HG03280 (cell line): Measurements from ENCODE around the gene FBXW4.

Experiments
- ATAC-seq: cut with Tn5 transposase; IDR thresholded peaks from one replicate; pipeline ENCODE4 v1.9.1; 2021; ENCODE audit warnings: mild to moderate bottlenecking, moderate library complexity; ENCODE audit not compliant: unreplicated experiment

FBXW4 gene

DNA sequence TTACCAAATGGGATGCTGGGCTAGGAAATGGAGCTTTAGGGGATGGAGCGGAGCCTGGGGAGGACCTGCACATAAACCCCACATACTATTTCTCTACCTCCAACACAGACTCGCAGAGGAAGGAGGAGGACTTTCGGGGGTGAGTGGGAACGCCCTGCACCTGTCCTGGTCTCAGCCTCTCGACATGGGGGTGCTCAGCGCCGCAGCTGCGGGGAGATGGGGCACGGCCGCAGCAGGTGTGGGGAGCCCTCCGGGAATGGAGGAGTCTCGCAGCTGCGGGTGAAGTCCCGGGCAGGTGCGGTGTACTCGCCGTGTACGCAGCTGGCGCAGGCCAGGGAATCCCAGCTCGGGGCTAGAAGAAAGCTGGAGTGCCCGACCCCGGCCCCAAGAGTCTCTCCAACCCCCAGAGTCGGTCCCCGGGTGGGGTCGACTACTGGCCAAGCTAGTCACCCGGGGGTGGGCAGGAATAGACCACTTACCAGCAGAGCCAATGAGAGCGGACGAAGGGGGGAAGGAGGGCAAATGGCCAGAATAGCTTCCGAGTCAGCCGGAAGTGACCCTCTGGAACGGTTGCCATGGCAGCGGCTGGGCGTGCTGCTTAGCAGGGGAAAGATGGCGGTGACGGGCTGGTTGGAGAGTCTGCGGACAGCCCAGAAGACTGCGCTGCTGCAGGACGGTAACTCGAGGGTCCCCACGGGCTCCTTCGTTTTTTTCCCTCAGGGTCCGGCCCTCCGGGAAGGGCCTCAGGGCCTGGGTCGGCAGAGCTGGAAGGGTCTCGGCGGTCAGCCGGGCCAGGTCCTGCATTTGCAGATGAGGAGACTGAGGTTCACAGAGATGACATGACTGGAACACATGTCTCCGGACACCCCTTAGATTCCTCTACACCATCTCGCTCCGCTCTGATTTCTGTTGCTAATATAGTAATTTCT, 107.0 kb downstream of the FBXW4 start, which contains the start of the genes DPCD and POLL:
Gene DPCD (plus strand): TSS at position 597 of the 929 bp plus-strand sequence. CDS start 16 bp downstream, at position 613.
Gene POLL (minus strand): TSS at position 533 of the 929 bp plus-strand sequence. CDS start 897 bp downstream, outside the sequence.
- peak; percentile 94 for ATAC-seq

- ATAC-seq, result no peak
Observed at GRCh38 chr10:101585841-101586240, 109.1 kb downstream of the FBXW4 start.

GRCh38 chr10:101580486-101581399, 114.2 kb downstream of the FBXW4 start:
- ATAC-seq, result no peak

- no peak for ATAC-seq
Observed at GRCh38 chr10:101579516-101579870, 115.5 kb downstream of the FBXW4 start.

- no peak for ATAC-seq
Observed at GRCh38 chr10:101578803-101579515, 116.0 kb downstream of the FBXW4 start.

- no peak for ATAC-seq
Observed at GRCh38 chr10:101578192-101578591, 116.8 kb downstream of the FBXW4 start.

- ATAC-seq, result no peak
Observed at GRCh38 chr10:101577121-101577871, 117.7 kb downstream of the FBXW4 start.

DNA sequence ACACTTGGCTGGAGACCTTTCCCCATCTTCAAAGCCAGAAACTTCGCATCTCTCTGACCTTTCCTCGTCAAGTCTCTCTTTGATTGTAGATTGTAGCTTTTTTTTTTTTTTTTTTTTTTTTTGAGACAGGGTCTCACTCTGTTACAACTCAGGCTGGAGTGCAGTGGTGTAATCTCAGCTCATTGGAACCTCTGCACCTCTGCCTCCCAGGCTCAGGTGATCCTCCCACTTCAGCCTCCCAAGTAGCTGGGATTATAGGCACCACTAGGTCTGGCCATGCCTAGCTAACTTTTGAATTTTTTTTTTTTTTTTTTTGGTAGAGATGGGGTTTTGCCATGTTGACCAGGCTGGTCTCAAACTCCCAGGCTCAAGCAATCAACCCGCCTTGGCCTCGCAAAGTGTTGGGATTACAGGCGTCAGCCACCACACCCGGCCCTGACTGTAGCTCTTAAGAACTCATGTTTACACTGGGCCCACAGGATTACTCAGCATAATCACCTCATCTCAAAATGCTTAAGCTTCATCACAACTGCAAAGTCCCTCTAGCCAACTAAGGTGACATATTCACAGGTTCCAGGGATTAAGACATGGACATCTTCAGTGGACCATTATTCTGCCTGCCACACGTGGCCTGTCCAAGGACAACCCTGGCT, 118.6 kb downstream of the FBXW4 start:
- ATAC-seq, result no peak

DNA sequence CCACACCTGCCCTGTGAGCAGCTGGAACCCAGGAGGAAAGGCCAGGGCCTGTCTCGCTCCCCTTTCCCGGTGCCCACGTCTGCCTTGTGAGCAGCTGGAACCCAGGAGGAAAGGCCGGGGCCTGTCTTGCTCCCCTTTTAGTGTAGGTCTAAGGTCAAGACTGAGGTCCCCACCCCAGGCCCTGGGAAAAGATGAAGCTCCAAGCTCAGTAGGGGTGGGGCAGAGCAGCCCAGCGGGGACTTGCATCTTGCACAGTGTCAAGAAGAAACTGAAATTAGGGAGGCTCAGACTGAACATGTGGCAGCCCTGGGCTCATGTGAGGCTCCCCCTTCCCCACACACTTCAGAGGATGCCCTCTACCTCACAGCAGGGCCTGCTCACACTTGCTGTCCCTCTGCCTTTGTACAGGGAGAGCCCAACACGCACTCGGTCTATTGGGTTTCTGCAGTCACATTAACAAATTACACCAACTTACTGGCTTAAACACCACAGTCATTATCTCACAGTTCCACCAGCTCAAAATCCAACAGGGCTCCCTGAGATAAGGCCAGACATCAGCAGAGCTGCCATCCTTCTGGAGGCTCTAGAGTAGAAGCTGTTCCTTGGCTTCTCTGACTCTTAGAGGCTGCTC, 119.3 kb downstream of the FBXW4 start:
- ATAC-seq, result no peak

DNA sequence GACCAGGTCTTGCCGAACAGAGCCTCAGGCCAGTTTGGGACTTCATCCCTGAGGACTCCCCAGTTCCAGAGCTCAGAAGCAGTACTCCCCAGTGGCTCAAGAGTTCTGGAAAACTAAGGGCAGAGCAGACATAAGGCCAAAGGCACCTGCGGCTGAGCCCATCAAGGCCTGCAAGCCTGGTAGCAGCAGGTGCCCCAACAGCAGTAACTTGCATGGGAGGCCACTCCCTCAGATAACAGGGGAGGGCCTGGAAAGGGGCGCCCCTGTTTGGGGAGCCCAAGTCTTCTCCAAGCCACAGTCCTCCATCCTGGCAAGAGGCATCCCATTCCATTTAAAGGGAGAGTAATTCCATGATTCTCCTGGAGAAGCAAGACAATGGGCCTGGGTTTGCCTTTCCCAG, 119.9 kb downstream of the FBXW4 start:
- ATAC-seq, result no peak

GRCh38 chr10:101573885-101574753, 120.9 kb downstream of the FBXW4 start:
- no peak for ATAC-seq

- ATAC-seq, result no peak
Observed at GRCh38 chr10:101572785-101573184, 122.2 kb downstream of the FBXW4 start.

GRCh38 chr10:101572126-101572525, 122.8 kb downstream of the FBXW4 start:
- no peak for ATAC-seq

GRCh38 chr10:101571271-101571925, 123.6 kb downstream of the FBXW4 start:
- ATAC-seq, result no peak

- no peak for ATAC-seq
Observed at GRCh38 chr10:101570428-101571270, 124.3 kb downstream of the FBXW4 start.

DNA sequence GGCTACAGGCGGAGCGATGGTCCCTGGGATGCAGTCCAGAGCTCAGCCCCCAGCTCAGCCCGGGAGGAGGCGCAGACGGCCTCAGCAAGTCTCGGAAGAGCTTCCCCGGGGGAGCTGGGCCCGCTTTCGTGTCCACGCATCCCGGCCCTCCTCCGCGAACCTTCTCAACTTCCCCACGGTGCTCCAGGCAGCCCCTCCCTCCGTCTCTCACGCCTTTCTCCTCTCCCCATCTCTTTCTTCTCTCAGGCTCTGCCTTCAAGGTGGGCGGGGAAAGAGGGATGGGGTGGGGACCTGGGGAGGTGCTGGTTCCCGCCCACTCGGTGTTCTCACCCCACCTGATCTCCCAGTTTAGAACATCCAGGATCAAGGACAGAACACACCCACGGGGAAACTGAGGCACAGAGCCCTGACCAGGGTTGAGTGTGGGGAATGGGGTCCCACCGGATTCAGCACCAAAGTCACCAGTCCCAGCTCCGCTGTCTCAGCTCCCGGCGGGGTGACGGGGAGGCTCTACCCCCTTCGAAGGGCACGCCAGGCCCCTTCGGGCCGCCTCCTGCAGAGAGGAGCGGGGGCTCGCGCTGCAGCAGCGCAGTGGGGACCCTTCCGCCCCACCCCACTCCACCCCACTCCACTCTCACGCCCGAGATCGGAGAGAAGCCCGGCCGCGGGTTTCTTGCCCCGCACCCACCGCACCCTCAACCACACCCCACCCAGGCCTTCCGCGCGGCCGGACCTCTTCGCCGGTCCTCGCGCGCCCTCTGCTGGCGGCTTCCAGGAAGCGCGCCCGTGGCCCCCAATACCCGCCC, 125.1 kb downstream of the FBXW4 start:
- ATAC-seq, result peak; percentile 67
